ENCODE measurements around the gene PRKCH.

The PRKCH gene

DNA sequence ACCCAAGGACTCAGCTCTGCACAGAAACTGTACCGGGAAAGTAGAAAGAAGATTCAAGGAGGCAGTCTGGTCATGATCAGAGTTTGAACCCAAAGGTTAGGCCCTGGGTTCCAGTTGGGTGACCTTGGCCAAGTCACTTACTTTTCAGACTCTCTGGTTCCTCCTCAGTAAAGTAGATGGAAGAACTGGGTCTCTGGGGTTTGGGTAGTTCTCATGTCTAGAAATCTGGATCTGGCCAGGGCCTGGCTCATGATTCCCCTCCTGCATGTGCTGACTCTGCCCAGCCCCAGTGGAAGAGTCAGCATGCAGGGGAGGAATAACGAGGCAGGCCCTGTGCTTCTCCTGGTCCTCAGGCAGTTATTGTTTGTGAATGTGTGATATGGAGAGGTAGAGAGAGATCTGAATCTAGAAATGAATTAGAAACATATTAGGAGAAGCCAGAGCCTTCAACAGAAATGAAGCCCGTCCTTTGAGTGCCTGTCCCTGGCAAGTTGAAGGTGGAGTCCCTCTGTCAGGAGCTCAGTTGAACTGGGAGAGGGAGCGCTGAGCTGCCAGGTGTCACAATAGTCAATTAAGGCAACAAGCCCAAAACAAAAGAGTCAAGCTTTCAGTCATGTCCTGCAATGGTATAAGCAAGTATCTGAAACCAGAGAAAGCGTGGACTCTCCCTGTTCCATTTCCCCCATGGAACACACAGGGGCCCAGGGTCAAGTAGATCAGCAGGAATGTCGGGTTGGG lies 242.7 kb downstream of the PRKCH start:
- no peak for TF ChIP-seq SNAI2 (CRISPR knock-in tag; IDR thresholded peaks at IDR 0.05)
- TF ChIP-seq GLIS3 (CRISPR knock-in tag; IDR thresholded peaks at IDR 0.05), result no peak
- no peak for TF ChIP-seq TOX (CRISPR knock-in tag; IDR thresholded peaks at IDR 0.05; ENCODE audit: borderline replicate concordance)
- TF ChIP-seq ZC3H10 (CRISPR knock-in tag; IDR thresholded peaks at IDR 0.05), result peak; percentile 18; the same call in 1 of the 2 replicates
- no peak for ATAC-seq

DNA sequence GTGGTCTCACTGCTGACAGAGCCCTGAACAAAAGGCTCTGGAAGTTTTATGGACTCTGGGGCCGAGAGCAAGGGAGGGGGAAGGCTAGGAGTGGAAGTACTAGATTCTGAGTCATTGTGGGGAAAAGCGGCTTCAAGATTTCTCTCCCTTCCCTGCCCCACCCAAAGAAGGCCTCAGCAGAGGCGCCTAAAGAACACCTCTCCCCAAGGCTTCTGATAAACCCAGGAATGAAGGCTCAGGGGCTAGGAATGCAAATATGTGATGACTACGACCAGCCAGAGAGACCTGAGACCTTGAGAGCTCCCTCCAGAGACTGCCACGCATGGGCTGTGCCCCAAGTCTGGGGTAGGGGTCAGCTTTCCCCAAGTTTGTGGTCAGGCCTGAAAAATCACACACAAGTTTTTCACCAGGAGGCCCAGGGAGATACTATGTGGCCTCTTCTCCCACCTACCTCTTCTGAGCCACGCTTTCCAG lies 243.3 kb downstream of the PRKCH start:
- peak; percentile 13 for ATAC-seq
- TF ChIP-seq ZNF565 (CRISPR knock-in tag; conservative IDR thresholded peaks at IDR 0.05; ENCODE audit: low read depth) (no peak), ZC3H10 (CRISPR knock-in tag; IDR thresholded peaks at IDR 0.05) (0 out of 2 replicates have a peak, but pooled peaks have one; percentile 55), CSDC2 (CRISPR knock-in tag; IDR thresholded peaks at IDR 0.05) (0 out of 2 replicates have a peak, but pooled peaks have one; percentile 18), ZFP3 (CRISPR knock-in tag; IDR thresholded peaks at IDR 0.05) (0 out of 2 replicates have a peak, but pooled peaks have one; percentile 3)
- TF ChIP-seq, protein P1, sequence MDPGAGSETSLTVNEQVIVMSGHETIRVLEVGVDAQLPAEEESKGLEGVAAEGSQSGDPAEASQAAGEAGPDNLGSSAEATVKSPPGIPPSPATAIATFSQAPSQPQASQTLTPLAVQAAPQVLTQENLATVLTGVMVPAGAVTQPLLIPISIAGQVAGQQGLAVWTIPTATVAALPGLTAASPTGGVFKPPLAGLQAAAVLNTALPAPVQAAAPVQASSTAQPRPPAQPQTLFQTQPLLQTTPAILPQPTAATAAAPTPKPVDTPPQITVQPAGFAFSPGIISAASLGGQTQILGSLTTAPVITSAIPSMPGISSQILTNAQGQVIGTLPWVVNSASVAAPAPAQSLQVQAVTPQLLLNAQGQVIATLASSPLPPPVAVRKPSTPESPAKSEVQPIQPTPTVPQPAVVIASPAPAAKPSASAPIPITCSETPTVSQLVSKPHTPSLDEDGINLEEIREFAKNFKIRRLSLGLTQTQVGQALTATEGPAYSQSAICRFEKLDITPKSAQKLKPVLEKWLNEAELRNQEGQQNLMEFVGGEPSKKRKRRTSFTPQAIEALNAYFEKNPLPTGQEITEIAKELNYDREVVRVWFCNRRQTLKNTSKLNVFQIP (CRISPR knock-in tag; IDR thresholded peaks at IDR 0.05; ENCODE audit: borderline replicate concordance, low read depth), result no peak

DNA sequence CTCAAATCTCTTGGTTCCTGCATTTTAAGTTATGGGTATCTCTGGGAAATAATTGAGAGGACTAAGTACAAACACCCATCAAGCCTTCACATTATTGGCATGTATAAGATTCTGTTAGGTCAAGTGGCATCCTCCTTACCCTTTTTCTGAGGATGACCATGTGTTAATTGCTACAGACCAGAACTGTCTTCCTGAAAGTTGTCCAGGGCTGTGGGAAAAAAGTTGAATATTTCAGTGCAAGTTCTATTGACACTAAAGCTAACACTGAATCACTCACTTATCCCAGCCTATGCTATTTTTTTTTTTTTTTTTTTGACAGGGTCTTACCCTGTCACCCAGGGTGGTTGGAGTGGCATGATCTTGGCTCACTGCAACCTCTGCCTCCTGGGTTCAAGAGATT lies 243.8 kb downstream of the PRKCH start:
- TF ChIP-seq ZFP3 (CRISPR knock-in tag; IDR thresholded peaks at IDR 0.05) (0 out of 2 replicates have a peak, but pooled peaks have one; percentile 2), ZC3H10 (CRISPR knock-in tag; IDR thresholded peaks at IDR 0.05) (no peak)
- ATAC-seq, result no peak

DNA sequence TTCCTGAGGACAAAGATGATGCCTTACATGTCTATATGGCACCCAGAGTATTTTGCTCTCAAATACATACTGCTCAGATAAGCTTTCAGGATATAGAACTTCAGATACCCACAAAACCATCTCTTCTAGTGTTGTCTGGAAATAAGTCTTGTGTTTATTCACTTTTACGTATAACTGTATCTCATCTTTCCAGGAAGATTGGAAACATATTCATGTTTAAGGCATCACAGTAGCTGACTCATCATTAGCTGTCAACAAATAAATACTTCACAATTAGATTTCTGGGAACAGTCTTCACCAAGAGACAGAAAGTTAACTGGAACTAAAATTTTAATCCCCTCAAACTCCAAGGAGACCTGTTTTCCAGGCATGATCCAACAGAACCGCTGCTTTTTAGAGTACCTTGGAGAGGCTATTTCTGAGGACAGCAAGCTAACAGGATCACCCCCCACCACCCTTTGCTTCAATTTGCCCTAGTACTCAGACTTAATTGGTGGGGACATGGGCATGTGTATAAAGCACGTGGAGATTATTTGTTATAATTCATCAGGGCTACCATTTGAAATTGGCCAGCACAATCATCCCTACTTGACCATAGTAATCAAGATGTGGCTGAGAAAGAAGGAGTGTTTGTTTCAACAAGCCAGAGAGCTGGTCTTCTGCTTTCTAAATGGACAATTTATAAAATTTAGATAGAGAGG lies 244.6 kb downstream of the PRKCH start:
- TF ChIP-seq ZFP3 (CRISPR knock-in tag; IDR thresholded peaks at IDR 0.05), result peak; percentile 55; the same call in 1 of the 2 replicates
- no peak for TF ChIP-seq BACH2 (CRISPR knock-in tag; IDR thresholded peaks at IDR 0.05; ENCODE audit: borderline replicate concordance)
- TF ChIP-seq, protein P1 (CRISPR knock-in tag; IDR thresholded peaks at IDR 0.05; ENCODE audit: borderline replicate concordance, low read depth), result no peak
- no peak for TF ChIP-seq ZNF8 (CRISPR knock-in tag; IDR thresholded peaks at IDR 0.05)
- TF ChIP-seq CSDC2 (CRISPR knock-in tag; IDR thresholded peaks at IDR 0.05), result peak; percentile 55; the same call in 1 of the 2 replicates
- peak; percentile 91 for TF ChIP-seq TOX (CRISPR knock-in tag; IDR thresholded peaks at IDR 0.05; ENCODE audit: borderline replicate concordance)
- ATAC-seq, result peak; percentile 51

DNA sequence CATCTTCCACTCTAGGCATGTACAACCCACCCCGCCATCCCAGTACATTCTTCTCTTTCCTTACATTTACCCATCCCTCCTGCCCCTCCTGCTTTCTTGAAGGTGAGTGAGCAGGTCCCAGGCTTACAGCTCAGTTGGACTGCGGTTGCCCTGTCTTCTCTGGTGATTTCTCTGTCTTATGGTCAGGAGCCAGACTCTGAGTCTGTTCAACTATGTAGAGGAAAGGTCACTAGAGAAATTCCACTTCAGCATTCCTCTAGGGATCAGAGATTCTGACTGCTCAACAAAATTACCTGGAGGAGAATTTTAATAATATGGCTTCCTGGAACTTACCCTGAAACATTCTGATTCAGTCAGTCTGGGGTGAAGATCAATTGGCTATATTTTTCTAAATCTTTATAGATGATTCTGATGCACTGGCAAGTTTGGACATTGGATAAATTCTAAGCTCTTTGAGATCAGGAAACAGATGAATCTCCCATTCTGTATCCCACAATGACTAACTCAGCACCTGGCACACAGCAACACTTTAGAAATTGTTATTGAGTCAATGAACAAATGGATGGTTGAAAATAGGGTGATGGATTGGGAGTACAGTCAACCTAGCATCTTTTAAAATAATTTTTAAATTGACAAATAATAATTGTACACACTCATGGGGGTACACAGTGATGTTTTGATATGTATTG lies 245.3 kb downstream of the PRKCH start:
- no peak; the same call in 2 of the 3 replicates for ATAC-seq
- TF ChIP-seq BACH2 (CRISPR knock-in tag; IDR thresholded peaks at IDR 0.05; ENCODE audit: borderline replicate concordance) (no peak), CSDC2 (CRISPR knock-in tag; IDR thresholded peaks at IDR 0.05) (0 out of 2 replicates have a peak, but pooled peaks have one; percentile 7)

DNA sequence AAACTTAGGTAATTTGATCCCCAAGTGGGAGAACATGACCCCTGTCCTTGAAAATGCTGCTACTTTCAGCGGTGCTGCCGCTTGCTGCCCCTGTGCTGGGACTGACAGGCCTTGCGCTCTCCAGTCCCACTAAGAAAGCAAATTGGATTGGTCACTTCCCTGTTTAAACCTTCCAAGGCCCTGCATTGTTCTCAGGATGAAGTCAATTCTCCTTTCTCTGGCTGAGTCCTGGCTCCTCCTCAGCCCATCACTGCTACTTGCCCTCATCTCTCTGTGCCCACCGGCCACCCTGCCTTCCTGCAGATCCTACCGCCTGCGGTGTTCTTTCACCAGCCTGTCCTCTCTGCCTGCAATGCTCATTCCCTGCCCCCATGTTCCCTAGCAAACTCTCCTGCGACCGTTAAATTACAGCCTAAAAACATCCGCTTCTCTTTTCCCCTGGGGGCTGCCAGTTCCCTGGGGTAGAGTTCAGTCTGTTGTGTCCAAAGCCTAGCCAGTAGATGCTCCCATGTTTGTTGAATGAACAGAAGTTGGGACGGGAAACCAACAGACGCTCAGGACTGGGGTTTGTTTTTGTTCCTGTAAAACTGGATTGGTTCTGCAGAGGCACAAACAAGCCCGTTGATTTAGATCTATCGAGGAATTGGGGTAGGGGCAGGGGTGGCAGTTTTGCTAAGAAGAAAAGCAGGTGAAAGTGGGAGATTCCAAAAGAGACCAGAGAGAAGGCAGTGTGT lies 246.6 kb downstream of the PRKCH start:
- ATAC-seq, result no peak
- TF ChIP-seq ZNF565 (CRISPR knock-in tag; conservative IDR thresholded peaks at IDR 0.05; ENCODE audit: low read depth), result no peak
- TF ChIP-seq SNAI2 (CRISPR knock-in tag; IDR thresholded peaks at IDR 0.05), result no peak
- TF ChIP-seq, protein P2, sequence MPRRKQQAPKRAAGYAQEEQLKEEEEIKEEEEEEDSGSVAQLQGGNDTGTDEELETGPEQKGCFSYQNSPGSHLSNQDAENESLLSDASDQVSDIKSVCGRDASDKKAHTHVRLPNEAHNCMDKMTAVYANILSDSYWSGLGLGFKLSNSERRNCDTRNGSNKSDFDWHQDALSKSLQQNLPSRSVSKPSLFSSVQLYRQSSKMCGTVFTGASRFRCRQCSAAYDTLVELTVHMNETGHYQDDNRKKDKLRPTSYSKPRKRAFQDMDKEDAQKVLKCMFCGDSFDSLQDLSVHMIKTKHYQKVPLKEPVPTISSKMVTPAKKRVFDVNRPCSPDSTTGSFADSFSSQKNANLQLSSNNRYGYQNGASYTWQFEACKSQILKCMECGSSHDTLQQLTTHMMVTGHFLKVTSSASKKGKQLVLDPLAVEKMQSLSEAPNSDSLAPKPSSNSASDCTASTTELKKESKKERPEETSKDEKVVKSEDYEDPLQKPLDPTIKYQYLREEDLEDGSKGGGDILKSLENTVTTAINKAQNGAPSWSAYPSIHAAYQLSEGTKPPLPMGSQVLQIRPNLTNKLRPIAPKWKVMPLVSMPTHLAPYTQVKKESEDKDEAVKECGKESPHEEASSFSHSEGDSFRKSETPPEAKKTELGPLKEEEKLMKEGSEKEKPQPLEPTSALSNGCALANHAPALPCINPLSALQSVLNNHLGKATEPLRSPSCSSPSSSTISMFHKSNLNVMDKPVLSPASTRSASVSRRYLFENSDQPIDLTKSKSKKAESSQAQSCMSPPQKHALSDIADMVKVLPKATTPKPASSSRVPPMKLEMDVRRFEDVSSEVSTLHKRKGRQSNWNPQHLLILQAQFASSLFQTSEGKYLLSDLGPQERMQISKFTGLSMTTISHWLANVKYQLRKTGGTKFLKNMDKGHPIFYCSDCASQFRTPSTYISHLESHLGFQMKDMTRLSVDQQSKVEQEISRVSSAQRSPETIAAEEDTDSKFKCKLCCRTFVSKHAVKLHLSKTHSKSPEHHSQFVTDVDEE (CRISPR knock-in tag; IDR thresholded peaks at IDR 0.05), result no peak
- TF ChIP-seq, protein P3, sequence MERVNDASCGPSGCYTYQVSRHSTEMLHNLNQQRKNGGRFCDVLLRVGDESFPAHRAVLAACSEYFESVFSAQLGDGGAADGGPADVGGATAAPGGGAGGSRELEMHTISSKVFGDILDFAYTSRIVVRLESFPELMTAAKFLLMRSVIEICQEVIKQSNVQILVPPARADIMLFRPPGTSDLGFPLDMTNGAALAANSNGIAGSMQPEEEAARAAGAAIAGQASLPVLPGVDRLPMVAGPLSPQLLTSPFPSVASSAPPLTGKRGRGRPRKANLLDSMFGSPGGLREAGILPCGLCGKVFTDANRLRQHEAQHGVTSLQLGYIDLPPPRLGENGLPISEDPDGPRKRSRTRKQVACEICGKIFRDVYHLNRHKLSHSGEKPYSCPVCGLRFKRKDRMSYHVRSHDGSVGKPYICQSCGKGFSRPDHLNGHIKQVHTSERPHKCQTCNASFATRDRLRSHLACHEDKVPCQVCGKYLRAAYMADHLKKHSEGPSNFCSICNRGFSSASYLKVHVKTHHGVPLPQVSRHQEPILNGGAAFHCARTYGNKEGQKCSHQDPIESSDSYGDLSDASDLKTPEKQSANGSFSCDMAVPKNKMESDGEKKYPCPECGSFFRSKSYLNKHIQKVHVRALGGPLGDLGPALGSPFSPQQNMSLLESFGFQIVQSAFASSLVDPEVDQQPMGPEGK (CRISPR knock-in tag; IDR thresholded peaks at IDR 0.05; ENCODE audit: borderline replicate concordance), result no peak
- TF ChIP-seq, protein P4, sequence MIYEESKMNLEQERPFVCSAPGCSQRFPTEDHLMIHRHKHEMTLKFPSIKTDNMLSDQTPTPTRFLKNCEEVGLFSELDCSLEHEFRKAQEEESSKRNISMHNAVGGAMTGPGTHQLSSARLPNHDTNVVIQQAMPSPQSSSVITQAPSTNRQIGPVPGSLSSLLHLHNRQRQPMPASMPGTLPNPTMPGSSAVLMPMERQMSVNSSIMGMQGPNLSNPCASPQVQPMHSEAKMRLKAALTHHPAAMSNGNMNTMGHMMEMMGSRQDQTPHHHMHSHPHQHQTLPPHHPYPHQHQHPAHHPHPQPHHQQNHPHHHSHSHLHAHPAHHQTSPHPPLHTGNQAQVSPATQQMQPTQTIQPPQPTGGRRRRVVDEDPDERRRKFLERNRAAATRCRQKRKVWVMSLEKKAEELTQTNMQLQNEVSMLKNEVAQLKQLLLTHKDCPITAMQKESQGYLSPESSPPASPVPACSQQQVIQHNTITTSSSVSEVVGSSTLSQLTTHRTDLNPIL (CRISPR knock-in tag; IDR thresholded peaks at IDR 0.05; ENCODE audit: low read depth), result no peak

All from SK-N-SH treated with all-trans-retinoic acid at 6 μM for 48 hours (cell line).